ENCODE data around the gene CDHR2. TPM values are rescaled to one million over a fixed set of nuclear protein-coding genes. Genes with fewer than 3 reads are reported as not detected.
A peak's percentile ranks its signal among the peaks of the same experiment; 100 is the strongest.

Gene CDHR2
- total RNA-seq, 3 donors from 2014 or later (not counting 1 experiment from before 2014, with no cell fraction given) = 0.75 to 2.2 (median 1.8) TPM

- Histone ChIP-seq H3K36me3 (ENCODE audit: control insufficient read depth, insufficient read depth, low read length) (peaks cover 56% of the 10 kb centered on the region), H3K4me3 (ENCODE audit: low read length) (peak overlapping the region; percentile 21), H3K9me3 (ENCODE audit: control insufficient read depth, insufficient read depth, low read length) (no peaks in the 10 kb centered on the region), H3K4me1 (ENCODE audit: control insufficient read depth, insufficient read depth, low read length) (peaks cover 70% of the 10 kb centered on the region), H3K27ac (ENCODE audit: low read length) (peak overlapping the region; percentile 100), H3K27me3 (ENCODE audit: control insufficient read depth, insufficient read depth, low read length) (no peaks in the 10 kb centered on the region)
- no peaks in the 10 kb centered on the region for H3K9me3 Mint-ChIP-seq
- H3K4me1 Mint-ChIP-seq = peaks cover 36 to 58% of the 10 kb centered on the region in 2 donors
- intact Hi-C loops (cut with micrococcal nuclease) = no loop called here
- H3K27me3 Mint-ChIP-seq (ENCODE audit: low read depth in 2 of 2) = no peaks in the 10 kb centered on the region
- DNase-seq = peak in 1 of 2 donors; percentile 45
- peak overlapping the region; percentile 87 to 90 for H3K27ac Mint-ChIP-seq
- H3K4me3 Mint-ChIP-seq = peak overlapping the region; percentile 89
- H3K36me3 Mint-ChIP-seq = no peaks in the 10 kb centered on the region
- 16% methylated on average over 26 of the region's 28 CpGs for WGBS (ENCODE audit: insufficient coverage)
- no peak for ATAC-seq
- TF ChIP-seq, protein P1, sequence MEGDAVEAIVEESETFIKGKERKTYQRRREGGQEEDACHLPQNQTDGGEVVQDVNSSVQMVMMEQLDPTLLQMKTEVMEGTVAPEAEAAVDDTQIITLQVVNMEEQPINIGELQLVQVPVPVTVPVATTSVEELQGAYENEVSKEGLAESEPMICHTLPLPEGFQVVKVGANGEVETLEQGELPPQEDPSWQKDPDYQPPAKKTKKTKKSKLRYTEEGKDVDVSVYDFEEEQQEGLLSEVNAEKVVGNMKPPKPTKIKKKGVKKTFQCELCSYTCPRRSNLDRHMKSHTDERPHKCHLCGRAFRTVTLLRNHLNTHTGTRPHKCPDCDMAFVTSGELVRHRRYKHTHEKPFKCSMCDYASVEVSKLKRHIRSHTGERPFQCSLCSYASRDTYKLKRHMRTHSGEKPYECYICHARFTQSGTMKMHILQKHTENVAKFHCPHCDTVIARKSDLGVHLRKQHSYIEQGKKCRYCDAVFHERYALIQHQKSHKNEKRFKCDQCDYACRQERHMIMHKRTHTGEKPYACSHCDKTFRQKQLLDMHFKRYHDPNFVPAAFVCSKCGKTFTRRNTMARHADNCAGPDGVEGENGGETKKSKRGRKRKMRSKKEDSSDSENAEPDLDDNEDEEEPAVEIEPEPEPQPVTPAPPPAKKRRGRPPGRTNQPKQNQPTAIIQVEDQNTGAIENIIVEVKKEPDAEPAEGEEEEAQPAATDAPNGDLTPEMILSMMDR (IDR thresholded peaks at IDR 0.05) = no peak
These were observed 18.7 kb upstream of the CDHR2 start for GRCh38 chr5:176530393-176530982.

DNA sequence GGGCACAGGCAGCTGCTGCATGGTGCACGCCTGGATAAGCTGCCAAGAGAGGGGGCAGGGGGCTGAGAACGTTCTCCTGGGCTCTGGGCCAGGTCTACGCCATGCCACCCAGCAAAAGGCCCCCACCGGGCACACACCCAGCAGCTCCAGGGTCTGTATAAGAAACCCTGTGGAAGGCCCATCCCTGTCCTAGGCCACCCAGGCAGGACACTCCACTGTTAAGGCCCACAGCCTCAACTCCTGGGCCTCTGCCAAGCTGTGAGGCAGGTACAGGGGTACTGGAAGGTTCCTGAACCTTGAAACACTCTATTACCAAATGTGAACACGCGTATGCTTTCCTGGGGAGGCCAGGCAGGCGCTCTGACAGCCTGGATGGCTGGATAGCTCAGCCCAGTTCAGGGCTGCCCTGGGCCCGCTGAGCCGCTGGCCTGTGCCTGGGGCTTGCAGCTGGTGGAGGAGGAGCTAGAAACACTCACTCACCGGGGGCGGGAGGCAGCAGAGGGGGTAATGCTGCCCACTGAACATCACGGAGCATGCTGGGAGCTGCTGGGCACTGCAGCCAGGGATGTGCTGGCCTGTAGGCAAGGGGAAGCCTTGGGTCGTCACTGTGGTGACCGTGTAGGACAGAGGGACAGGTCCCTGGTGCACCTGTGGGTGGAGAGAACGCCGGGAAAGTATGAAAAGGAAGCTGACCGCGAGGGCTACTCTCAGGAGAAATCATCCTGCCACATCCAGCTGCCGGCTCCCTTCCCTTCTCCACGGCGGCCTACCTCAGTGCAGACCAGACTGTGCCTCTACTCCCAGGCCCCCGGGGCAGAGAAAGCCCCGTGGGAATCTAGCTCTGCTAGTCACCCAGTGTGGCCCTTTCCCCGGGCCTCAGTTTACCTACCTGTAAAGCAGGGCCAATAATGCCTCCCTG is 17.9 kb upstream of the CDHR2 start:
- no peaks in the 10 kb centered on the region for H3K27me3 Mint-ChIP-seq (ENCODE audit: low read depth in 2 of 2)
- H3K4me1 ChIP-seq (ENCODE audit: control insufficient read depth, insufficient read depth, low read length) = peaks cover 73% of the 10 kb centered on the region
- ATAC-seq = peak in 1 of 3 donors; percentile 11
- TF ChIP-seq, protein P1 (IDR thresholded peaks at IDR 0.05) = no peak
- H3K36me3 ChIP-seq (ENCODE audit: control insufficient read depth, insufficient read depth, low read length) = peaks cover 56% of the 10 kb centered on the region
- H3K4me1 Mint-ChIP-seq = peaks cover 43 to 62% of the 10 kb centered on the region in 2 donors
- no peaks in the 10 kb centered on the region for H3K27me3 ChIP-seq (ENCODE audit: control insufficient read depth, insufficient read depth, low read length)
- intact Hi-C loops (cut with micrococcal nuclease) = no loop called here
- peak overlapping the region; percentile 100 for H3K27ac ChIP-seq (ENCODE audit: low read length)
- DNase-seq = peak in 1 of 2 donors; percentile 40
- H3K9me3 ChIP-seq (ENCODE audit: control insufficient read depth, insufficient read depth, low read length) = no peaks in the 10 kb centered on the region
- WGBS (ENCODE audit: insufficient coverage) = 43% methylated on average over 24 of the region's 24 CpGs
- H3K9me3 Mint-ChIP-seq = no peaks in the 10 kb centered on the region
- H3K27ac Mint-ChIP-seq = peak overlapping the region; percentile 87 to 90
- H3K4me3 ChIP-seq (ENCODE audit: low read length) = no peak overlapping the region
- H3K36me3 Mint-ChIP-seq = no peaks in the 10 kb centered on the region
- H3K4me3 Mint-ChIP-seq = peak overlapping the region; percentile 89

DNA sequence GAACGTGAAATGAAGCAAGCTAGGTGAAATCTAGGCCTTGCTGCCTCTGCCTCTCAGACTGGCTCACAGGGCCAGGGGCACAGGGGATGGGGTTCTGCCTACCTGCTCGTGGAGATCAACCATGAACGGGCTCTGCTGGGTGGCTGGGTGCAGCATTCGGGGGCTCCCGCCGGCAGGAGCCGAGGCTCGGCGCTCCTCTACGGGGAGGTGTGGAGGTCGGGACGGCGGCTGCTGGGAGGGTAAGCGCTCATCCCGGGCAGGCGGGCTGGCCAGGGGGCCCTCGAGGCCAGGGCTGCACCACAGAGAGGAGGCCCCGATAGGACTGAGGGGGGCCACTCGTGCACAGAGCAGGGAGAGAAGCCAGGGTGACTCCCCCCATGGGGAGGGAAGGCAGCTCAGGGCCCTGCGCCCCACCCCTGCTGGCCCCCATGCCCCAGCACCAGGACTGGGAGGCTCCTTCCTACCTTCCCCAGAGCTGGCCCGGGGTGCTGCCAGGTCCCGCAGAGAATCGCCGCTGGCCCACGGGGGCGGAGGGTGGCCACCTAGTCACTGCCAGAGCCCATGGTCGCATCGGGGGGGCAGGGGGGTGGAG is 17.1 kb upstream of the CDHR2 start:
- peak overlapping the region; percentile 100 for H3K27ac ChIP-seq (ENCODE audit: low read length)
- no peaks in the 10 kb centered on the region for H3K9me3 Mint-ChIP-seq
- H3K27me3 Mint-ChIP-seq (ENCODE audit: low read depth in 2 of 2) = no peaks in the 10 kb centered on the region
- TF ChIP-seq, protein P1 (IDR thresholded peaks at IDR 0.05) = no peak
- no peaks in the 10 kb centered on the region for H3K27me3 ChIP-seq (ENCODE audit: control insufficient read depth, insufficient read depth, low read length)
- WGBS (ENCODE audit: insufficient coverage) = 84% methylated on average over 28 of the region's 28 CpGs
- ATAC-seq (no peak), DNase-seq (no peak)
- H3K4me1 ChIP-seq (ENCODE audit: control insufficient read depth, insufficient read depth, low read length) = peaks cover 73% of the 10 kb centered on the region
- H3K4me1 Mint-ChIP-seq = peaks cover 43 to 62% of the 10 kb centered on the region in 2 donors
- H3K36me3 Mint-ChIP-seq = no peaks in the 10 kb centered on the region
- intact Hi-C loops (cut with micrococcal nuclease) = no loop called here
- H3K36me3 ChIP-seq (ENCODE audit: control insufficient read depth, insufficient read depth, low read length) = peaks cover 51% of the 10 kb centered on the region
- H3K4me3 ChIP-seq (ENCODE audit: low read length) = no peak overlapping the region
- H3K9me3 ChIP-seq (ENCODE audit: control insufficient read depth, insufficient read depth, low read length) = no peaks in the 10 kb centered on the region
- H3K27ac Mint-ChIP-seq = peak overlapping the region; percentile 87 to 90
- peak overlapping the region; percentile 89 for H3K4me3 Mint-ChIP-seq
